GM18502 (cell line): ENCODE measurements around the gene MAST1.
A peak's percentile ranks its signal among the peaks of the same experiment; 100 is the strongest.

Experiments
- ATAC-seq: cut with Tn5 transposase; IDR thresholded peaks from one replicate; pipeline ENCODE4 v1.9.1; 2021; ENCODE audit warnings: mild to moderate bottlenecking; ENCODE audit not compliant: unreplicated experiment, poor library complexity

MAST1 gene

GRCh38 chr19:12867120-12868099, 29.1 kb downstream of the MAST1 start:
- no peak for ATAC-seq

GRCh38 chr19:12868540-12869112, 30.3 kb downstream of the MAST1 start:
- no peak for ATAC-seq

GRCh38 chr19:12871681-12872080, 33.4 kb downstream of the MAST1 start:
- no peak for ATAC-seq

- ATAC-seq, result no peak
Observed at GRCh38 chr19:12872255-12872654, 33.9 kb downstream of the MAST1 start.

GRCh38 chr19:12872941-12873890, 34.9 kb downstream of the MAST1 start:
- no peak for ATAC-seq

- no peak for ATAC-seq
Observed at GRCh38 chr19:12873891-12874745, 35.8 kb downstream of the MAST1 start.

- ATAC-seq, result no peak
Observed at GRCh38 chr19:12875086-12875485, 36.8 kb downstream of the MAST1 start.

- peak; percentile 21 for ATAC-seq
Observed at GRCh38 chr19:12880551-12881171, 42.3 kb downstream of the MAST1 start.

GRCh38 chr19:12881172-12881808, 43.0 kb downstream of the MAST1 start, which contains the start of gene DNASE2:
DNASE2 (minus strand) TSS chr19:12881449; CDS start chr19:12881375, 74 bp downstream.
- peak; percentile 78 for ATAC-seq

GRCh38 chr19:12882589-12882988, 44.3 kb downstream of the MAST1 start:
- no peak for ATAC-seq

GRCh38 chr19:12884202-12884601, 45.9 kb downstream of the MAST1 start:
- no peak for ATAC-seq

- ATAC-seq, result no peak
Observed at GRCh38 chr19:12884627-12884925, 46.3 kb downstream of the MAST1 start.

GRCh38 chr19:12884926-12885748, 46.8 kb downstream of the MAST1 start:
- ATAC-seq, result peak; percentile 34

- ATAC-seq, result no peak
Observed at GRCh38 chr19:12885749-12886650, 47.7 kb downstream of the MAST1 start.

- ATAC-seq, result no peak
Observed at GRCh38 chr19:12886651-12886968, 48.3 kb downstream of the MAST1 start.

- ATAC-seq, result no peak
Observed at GRCh38 chr19:12886969-12887747, 48.8 kb downstream of the MAST1 start, which contains the start of gene KLF1. KLF1 (minus strand) TSS chr19:12887201; CDS start chr19:12887140, 61 bp downstream.
